Neutrophil (primary cell): ENCODE data around the gene SPATA31D3.
"Not testable (repeated sequence)": the region's sequence is repeated elsewhere in the genome, so short reads cannot be mapped to it uniquely, and the experiment has no call there.

Experiments
- H3K27ac ChIP-seq: fragments of 200-600 bp; sonication (generic); 2 replicates; pipeline ENCODE4 v1.5.1; 2016; ENCODE audit warnings: mild to moderate bottlenecking, moderate library complexity
- H3K27me3 ChIP-seq: fragments of 200-600 bp; sonication (generic); 2 replicates; pipeline ENCODE4 v1.6.0; 2016; ENCODE audit warnings: mild to moderate bottlenecking
- H3K36me3 ChIP-seq: fragments of 200-600 bp; sonication (generic); 2 replicates; pipeline ENCODE4 v1.5.1; 2017
- H3K4me1 ChIP-seq, 2 experiments: fragments of 200-600 bp in 1 of 2; sonication (generic) in 1 of 2; 1 replicate in 1 of 2; 2 replicates in 1 of 2; pipeline versions ENCODE4 v1.5.1 to v1.6.1; 2013 to 2016; ENCODE audit warnings: low read depth in 1 of 2, low read length in 1 of 2, mild to moderate bottlenecking in 1 of 2, moderate library complexity in 1 of 2; ENCODE audit not compliant: control insufficient read depth in 1 of 2, insufficient read depth in 1 of 2
- H3K4me3 ChIP-seq, 2 experiments: fragments of 200-600 bp in 1 of 2; sonication (generic) in 1 of 2; 1 replicate in 1 of 2; 2 replicates in 1 of 2; pipeline ENCODE4 v1.5.1; 2013 to 2016; ENCODE audit warnings: low read depth in 1 of 2, low read length in 1 of 2, mild to moderate bottlenecking in 1 of 2, moderate library complexity in 1 of 2
- H3K9me3 ChIP-seq: fragments of 200-600 bp; sonication (generic); 2 replicates; pipeline ENCODE4 v1.5.1; 2016
- CTCF ChIP-seq: fragments of 200-600 bp; sonication (generic); IDR thresholded peaks from 2 replicates; pipeline ENCODE4 v1.5.1; 2016; ENCODE audit warnings: antibody characterized with exemption

Gene SPATA31D3

GRCh38 chr9:81984928-81985327, 41.6 kb downstream of the SPATA31D3 start:
- Histone ChIP-seq H3K9me3 (no peaks in the 10 kb centered on the region), H3K4me3 (no peak overlapping the region), H3K4me1 (no peaks in the 10 kb centered on the region), H3K27me3 (no peaks in the 10 kb centered on the region), H3K36me3 (no peaks in the 10 kb centered on the region), H3K27ac (no peak overlapping the region)
- TF ChIP-seq CTCF, result no peak

- Histone ChIP-seq H3K36me3 (no peaks in the 10 kb centered on the region), H3K9me3 (no peaks in the 10 kb centered on the region), H3K27me3 (no peaks in the 10 kb centered on the region), H3K27ac (no peak overlapping the region), H3K4me3 (no peak overlapping the region), H3K4me1 (no peaks in the 10 kb centered on the region)
- no peak for TF ChIP-seq CTCF
Observed at GRCh38 chr9:81986051-81986450, 42.8 kb downstream of the SPATA31D3 start.

GRCh38 chr9:81988472-81988871, 45.2 kb downstream of the SPATA31D3 start, which contains the start of gene SPATA31D1:
TSS of gene SPATA31D1 (plus strand) at chr9:81988772. CDS start at chr9:81988819, 47 bp downstream.
- H3K27ac ChIP-seq, H3K36me3 ChIP-seq, H3K27me3 ChIP-seq, H3K4me3 ChIP-seq, H3K4me1 ChIP-seq, H3K9me3 ChIP-seq: not testable (repeated sequence)

- H3K4me3 ChIP-seq, result no peak overlapping the region
- no peaks in the 10 kb centered on the region for H3K4me1 ChIP-seq
- H3K9me3 ChIP-seq, result no peaks in the 10 kb centered on the region
- no peak overlapping the region for H3K27ac ChIP-seq
- TF ChIP-seq CTCF, result no peak
- H3K36me3 ChIP-seq, result no peaks in the 10 kb centered on the region
- no peaks in the 10 kb centered on the region for H3K27me3 ChIP-seq
Observed at GRCh38 chr9:81989700-81990099, 46.4 kb downstream of the SPATA31D3 start.

- H3K9me3 ChIP-seq, result no peaks in the 10 kb centered on the region
- no peaks in the 10 kb centered on the region for H3K4me1 ChIP-seq
- no peak overlapping the region for H3K4me3 ChIP-seq
- H3K27ac ChIP-seq, result no peak overlapping the region
- no peak for TF ChIP-seq CTCF
- no peaks in the 10 kb centered on the region for H3K36me3 ChIP-seq
- no peaks in the 10 kb centered on the region for H3K27me3 ChIP-seq
Observed at GRCh38 chr9:81993656-81994055, 50.4 kb downstream of the SPATA31D3 start.
